Measurements from ENCODE around the gene FIBP. TPM values are rescaled to one million over a fixed set of nuclear protein-coding genes. Genes with fewer than 3 reads are reported as not detected.

FIBP gene
- total RNA-seq, 2 donors from 2014 or later, result 41.9 to 53.5 TPM

DNA sequence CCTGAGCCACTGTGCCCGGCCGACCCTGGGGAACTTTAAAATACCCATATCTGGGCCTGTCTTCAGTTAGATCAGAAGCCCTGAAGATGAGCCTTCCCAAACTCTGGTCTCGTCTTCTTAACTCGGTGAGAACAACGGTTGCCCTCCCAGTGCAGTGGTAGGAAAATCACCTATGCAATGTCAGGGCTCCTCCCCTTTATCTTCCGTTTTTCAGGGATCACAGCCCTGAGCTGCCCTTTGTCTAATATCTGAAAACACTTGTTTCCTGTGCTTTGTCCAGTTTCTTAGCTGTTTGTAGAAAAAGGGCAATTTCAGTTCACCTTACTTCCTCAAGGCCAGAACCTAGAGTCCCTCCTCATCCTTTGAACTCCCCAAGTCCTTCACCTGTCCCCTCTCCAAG, 40.4 kb upstream of the FIBP start:
- no peaks in the 10 kb centered on the region for H3K4me1 ChIP-seq
- intact Hi-C loops (cut with DNase I), result no loop called here
- DNase-seq, result no peak
- no peak overlapping the region for H3K9ac ChIP-seq (ENCODE audit: low read depth in 2 of 2, low read length in 2 of 2)
- TF ChIP-seq, protein P1, sequence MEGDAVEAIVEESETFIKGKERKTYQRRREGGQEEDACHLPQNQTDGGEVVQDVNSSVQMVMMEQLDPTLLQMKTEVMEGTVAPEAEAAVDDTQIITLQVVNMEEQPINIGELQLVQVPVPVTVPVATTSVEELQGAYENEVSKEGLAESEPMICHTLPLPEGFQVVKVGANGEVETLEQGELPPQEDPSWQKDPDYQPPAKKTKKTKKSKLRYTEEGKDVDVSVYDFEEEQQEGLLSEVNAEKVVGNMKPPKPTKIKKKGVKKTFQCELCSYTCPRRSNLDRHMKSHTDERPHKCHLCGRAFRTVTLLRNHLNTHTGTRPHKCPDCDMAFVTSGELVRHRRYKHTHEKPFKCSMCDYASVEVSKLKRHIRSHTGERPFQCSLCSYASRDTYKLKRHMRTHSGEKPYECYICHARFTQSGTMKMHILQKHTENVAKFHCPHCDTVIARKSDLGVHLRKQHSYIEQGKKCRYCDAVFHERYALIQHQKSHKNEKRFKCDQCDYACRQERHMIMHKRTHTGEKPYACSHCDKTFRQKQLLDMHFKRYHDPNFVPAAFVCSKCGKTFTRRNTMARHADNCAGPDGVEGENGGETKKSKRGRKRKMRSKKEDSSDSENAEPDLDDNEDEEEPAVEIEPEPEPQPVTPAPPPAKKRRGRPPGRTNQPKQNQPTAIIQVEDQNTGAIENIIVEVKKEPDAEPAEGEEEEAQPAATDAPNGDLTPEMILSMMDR (IDR thresholded peaks at IDR 0.05), result no peak
- H3K9me3 ChIP-seq, result no peaks in the 10 kb centered on the region
- no peak overlapping the region for H3K4me3 ChIP-seq
- H3K36me3 ChIP-seq, result no peaks in the 10 kb centered on the region
- no peak overlapping the region for H3K27ac ChIP-seq
- H3K27me3 ChIP-seq, result no peaks in the 10 kb centered on the region

DNA sequence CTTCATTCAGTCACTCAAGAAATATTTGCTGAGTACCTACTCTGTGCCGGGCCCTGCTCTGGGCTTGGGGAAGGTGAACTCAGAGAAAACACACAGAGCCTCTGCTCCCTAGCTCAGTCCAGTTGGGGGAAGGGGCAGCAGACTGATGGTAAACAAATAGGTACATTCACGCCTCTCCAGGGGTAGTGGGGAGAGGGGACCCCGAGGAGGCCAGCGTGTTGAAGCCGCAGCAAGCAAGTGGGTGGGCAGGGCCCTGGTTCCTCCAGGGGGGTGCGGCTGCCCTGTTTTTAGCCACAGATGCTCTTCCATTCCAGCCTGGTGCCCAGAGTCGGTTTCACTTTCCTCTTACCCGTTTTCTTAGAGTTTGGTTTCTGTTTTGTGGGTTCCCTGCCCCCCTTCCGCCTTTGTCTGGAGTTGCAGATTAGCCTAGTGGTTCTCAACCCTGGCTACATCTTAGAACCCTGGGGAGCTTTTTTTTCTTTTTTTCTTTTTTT, 39.7 kb upstream of the FIBP start:
- H3K27ac ChIP-seq, result peak overlapping the region; percentile 66
- no peaks in the 10 kb centered on the region for H3K9me3 ChIP-seq
- H3K4me3 ChIP-seq, result no peak overlapping the region
- H3K36me3 ChIP-seq, result no peaks in the 10 kb centered on the region
- TF ChIP-seq, protein P1 (IDR thresholded peaks at IDR 0.05), result no peak
- intact Hi-C loops (cut with DNase I), result no loop called here
- peak overlapping the region in 1 of 2 donors; percentile 24 for H3K9ac ChIP-seq (ENCODE audit: low read depth in 2 of 2, low read length in 2 of 2)
- H3K4me1 ChIP-seq, result no peaks in the 10 kb centered on the region
- H3K27me3 ChIP-seq, result no peaks in the 10 kb centered on the region
- DNase-seq, result peak; percentile 45

DNA sequence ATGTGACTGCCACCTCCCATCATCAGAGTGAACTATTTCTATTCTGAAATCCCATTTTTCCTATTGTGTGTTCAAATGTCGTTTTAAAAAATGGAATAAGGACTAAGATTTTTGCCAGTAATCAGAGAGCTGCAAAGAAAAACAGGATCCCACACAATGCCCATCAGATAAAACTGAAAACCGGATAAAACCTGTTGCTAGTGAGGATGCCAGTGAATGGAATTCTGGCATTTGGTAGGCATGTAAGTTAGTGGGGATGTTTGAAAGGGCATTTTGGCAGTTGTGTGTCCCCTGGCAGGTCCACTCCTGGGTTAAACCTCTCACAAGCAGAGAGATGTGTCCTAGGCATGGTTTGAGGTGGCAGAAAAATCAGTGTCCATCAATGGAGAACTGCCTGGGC, 37.1 kb upstream of the FIBP start:
- TF ChIP-seq, protein P1 (IDR thresholded peaks at IDR 0.05), result no peak
- intact Hi-C loops (cut with DNase I), result no loop called here
- Histone ChIP-seq H3K27ac (no peak overlapping the region), H3K36me3 (no peaks in the 10 kb centered on the region), H3K9me3 (no peaks in the 10 kb centered on the region), H3K4me3 (no peak overlapping the region), H3K4me1 (peaks cover 6% of the 10 kb centered on the region), H3K9ac (ENCODE audit: low read depth in 2 of 2, low read length in 2 of 2) (no peak overlapping the region), H3K27me3 (no peaks in the 10 kb centered on the region)
- no peak for DNase-seq

DNA sequence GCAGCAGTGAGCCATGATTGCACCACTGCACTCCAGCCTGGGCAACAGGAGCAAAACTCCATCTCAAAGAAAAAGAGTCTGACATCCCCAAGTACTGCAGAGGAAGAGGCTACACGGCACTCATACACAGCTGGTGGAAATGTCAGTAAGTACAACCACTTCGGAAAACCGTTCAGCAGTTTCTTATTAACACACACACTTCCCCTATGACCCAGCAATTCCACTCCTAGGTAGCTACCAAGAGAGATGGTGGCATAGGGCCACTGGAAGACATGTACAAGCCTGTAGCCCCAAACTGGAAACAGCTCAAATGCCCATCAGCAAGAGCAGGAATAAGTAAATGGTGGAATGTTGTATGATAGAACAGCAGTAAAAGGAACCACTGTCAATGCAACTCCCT, 34.3 kb upstream of the FIBP start:
- Histone ChIP-seq H3K4me3 (no peak overlapping the region), H3K27me3 (no peaks in the 10 kb centered on the region), H3K9me3 (no peaks in the 10 kb centered on the region), H3K36me3 (no peaks in the 10 kb centered on the region), H3K27ac (no peak overlapping the region), H3K9ac (ENCODE audit: low read depth in 2 of 2, low read length in 2 of 2) (no peak overlapping the region), H3K4me1 (peaks cover 16% of the 10 kb centered on the region)
- intact Hi-C loops (cut with DNase I), result no loop called here
- DNase-seq, result no peak
- TF ChIP-seq, protein P1 (IDR thresholded peaks at IDR 0.05), result no peak

DNA sequence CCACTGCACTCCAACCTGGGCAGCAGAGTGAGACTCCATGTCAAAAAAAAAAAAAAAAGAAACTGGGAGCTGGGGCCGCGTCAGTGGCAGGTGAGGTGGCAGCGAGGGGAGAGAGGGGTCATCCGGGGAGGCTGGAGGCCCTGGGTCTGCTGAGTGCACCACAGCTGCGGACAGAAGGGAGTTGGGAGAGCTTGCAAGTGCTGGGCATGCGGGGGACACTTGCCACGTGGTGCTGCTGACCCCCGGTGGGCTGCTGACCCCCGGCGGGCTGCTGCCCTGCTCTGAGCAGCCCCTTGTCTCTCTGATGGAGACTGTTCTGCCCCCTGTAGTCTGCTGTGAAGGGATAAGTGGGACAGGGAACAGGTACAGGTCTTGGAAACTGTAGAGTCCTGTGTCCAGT, 33.6 kb upstream of the FIBP start:
- H3K27me3 ChIP-seq, result no peaks in the 10 kb centered on the region
- peaks cover 21% of the 10 kb centered on the region for H3K4me1 ChIP-seq
- no peak overlapping the region for H3K27ac ChIP-seq
- no peak overlapping the region for H3K4me3 ChIP-seq
- no peak for DNase-seq
- H3K9me3 ChIP-seq, result no peaks in the 10 kb centered on the region
- intact Hi-C loops (cut with DNase I), result no loop called here
- TF ChIP-seq, protein P1 (IDR thresholded peaks at IDR 0.05), result no peak
- H3K36me3 ChIP-seq, result no peaks in the 10 kb centered on the region
- no peak overlapping the region for H3K9ac ChIP-seq (ENCODE audit: low read depth in 2 of 2, low read length in 2 of 2)
